Lower leg skin (tissue), 3 donors: ENCODE measurements around the gene HS6ST1.

Source experiments
- POLR2A ChIP-seq, 2 donors: fragments of 450-650 bp; IDR thresholded peaks; one replicate each; pipeline ENCODE4 v1.6.1; 2016 to 2017; ENCODE audit warnings: antibody characterized with exemption in 2 of 2, mild to moderate bottlenecking in 1 of 2, moderate library complexity in 1 of 2
- TF ChIP-seq, protein P1 (sequence below), 3 donors: fragments of 450-650 bp; IDR thresholded peaks; one replicate each; pipeline ENCODE4 v1.5.1; 2016; ENCODE audit warnings: antibody characterized with exemption in 3 of 3, mild to moderate bottlenecking in 3 of 3, moderate library complexity in 2 of 3

DNA sequence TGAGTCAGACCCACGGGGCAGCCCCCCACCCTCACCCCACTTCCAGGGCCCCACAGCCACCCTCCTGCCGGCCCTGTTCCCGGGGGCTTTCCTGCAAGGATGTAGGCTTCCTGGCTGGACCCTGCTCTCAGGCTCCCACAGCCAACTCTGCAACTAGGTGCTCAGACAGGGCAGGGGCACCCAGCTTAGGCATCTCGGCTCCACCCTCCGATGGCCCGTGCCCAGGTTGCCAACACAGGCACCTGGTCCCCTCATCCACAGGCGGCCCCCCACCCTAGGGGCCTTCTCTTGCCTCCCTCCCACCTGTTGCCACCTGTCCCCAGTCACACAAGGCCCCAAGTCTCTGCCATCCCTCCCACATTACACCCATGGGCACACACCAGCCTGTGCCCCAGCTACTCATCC lies 34.6 kb downstream of the HS6ST1 start:
- TF ChIP-seq, protein P1, sequence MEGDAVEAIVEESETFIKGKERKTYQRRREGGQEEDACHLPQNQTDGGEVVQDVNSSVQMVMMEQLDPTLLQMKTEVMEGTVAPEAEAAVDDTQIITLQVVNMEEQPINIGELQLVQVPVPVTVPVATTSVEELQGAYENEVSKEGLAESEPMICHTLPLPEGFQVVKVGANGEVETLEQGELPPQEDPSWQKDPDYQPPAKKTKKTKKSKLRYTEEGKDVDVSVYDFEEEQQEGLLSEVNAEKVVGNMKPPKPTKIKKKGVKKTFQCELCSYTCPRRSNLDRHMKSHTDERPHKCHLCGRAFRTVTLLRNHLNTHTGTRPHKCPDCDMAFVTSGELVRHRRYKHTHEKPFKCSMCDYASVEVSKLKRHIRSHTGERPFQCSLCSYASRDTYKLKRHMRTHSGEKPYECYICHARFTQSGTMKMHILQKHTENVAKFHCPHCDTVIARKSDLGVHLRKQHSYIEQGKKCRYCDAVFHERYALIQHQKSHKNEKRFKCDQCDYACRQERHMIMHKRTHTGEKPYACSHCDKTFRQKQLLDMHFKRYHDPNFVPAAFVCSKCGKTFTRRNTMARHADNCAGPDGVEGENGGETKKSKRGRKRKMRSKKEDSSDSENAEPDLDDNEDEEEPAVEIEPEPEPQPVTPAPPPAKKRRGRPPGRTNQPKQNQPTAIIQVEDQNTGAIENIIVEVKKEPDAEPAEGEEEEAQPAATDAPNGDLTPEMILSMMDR (IDR thresholded peaks at IDR 0.05), result no peak
- no peak for TF ChIP-seq POLR2A (IDR thresholded peaks at IDR 0.05)
